Upper lobe of left lung (tissue), 6 donors: ENCODE data around the gene NDUFA1. TPM values are rescaled to one million over a fixed set of nuclear protein-coding genes. Genes with fewer than 3 reads are reported as not detected.
A peak's percentile ranks its signal among the peaks of the same experiment; 100 is the strongest.

ENCODE experiments used
- ATAC-seq, 2 donors: fragments of 200-7000 bp; cut with Tn5 transposase; one replicate each; pipeline ENCODE4 v1.9.1; 2022; ENCODE audit warnings: mild to moderate bottlenecking in 2 of 2, moderate library complexity in 2 of 2; ENCODE audit not compliant: low FRiP score in 2 of 2
- DNase-seq, 2 donors: peaks; one replicate each; pipeline ENCODE4 v3.0.0-alpha.2; 2019 to 2020
- H3K27ac ChIP-seq, 4 donors: fragments of 200-600 bp; sonication (generic); one replicate each; pipeline ENCODE4 v1.5.1; 2016 to 2019
- H3K27me3 ChIP-seq, 4 donors: fragments of 200-600 bp; sonication (generic); one replicate each; pipeline ENCODE4 v1.5.1; 2017 to 2019
- H3K36me3 ChIP-seq, 4 donors: fragments of 200-600 bp; sonication (generic); one replicate each; pipeline ENCODE4 v1.5.1; 2016 to 2019
- H3K4me1 ChIP-seq, 4 donors: fragments of 200-600 bp; sonication (generic); one replicate each; pipeline ENCODE4 v1.5.1; 2018 to 2019
- H3K4me3 ChIP-seq, 4 donors: fragments of 200-600 bp; sonication (generic); one replicate each; pipeline ENCODE4 v1.5.1; 2017 to 2019; ENCODE audit warnings: mild to moderate bottlenecking in 2 of 4, moderate library complexity in 1 of 4
- H3K9me3 ChIP-seq, 4 donors: fragments of 200-600 bp; sonication (generic); one replicate each; pipeline ENCODE4 v1.5.1; 2018 to 2019
- CTCF ChIP-seq, 6 experiments: fragments of 450-650 bp in 4 of 6; fragments of 200-600 bp in 2 of 6; sonication (generic) in 2 of 6; IDR thresholded peaks; one replicate each; pipeline ENCODE4 v1.5.1; 2016 to 2019; ENCODE audit warnings: antibody characterized with exemption in 6 of 6
- EP300 ChIP-seq, 4 donors: sonication (generic); formaldehyde crosslinking; IDR thresholded peaks; one replicate each; pipeline ENCODE4 v1.5.1; 2017; ENCODE audit warnings: antibody characterized with exemption in 4 of 4, control low read depth in 2 of 4
- POLR2A ChIP-seq, 4 donors: fragments of 450-650 bp; IDR thresholded peaks; one replicate each; pipeline ENCODE4 v1.5.1; 2016 to 2017; ENCODE audit warnings: antibody characterized with exemption in 4 of 4, mild to moderate bottlenecking in 2 of 4
- POLR2AphosphoS5 ChIP-seq, 2 donors: sonication (generic); formaldehyde crosslinking; IDR thresholded peaks; one replicate each; pipeline ENCODE4 v1.5.1; 2017; ENCODE audit warnings: antibody characterized with exemption in 2 of 2
- WGBS, 2 donors: methylation state at CpG; one replicate each; pipeline ENCODE4 v1.1.5; 2017 to 2018; 5-methylcytosine and 5-hydroxymethylcytosine counted together
- total RNA-seq, 6 donors: library from RNA; depleted of rRNA in 4 of 6; stranded (reverse); fragments of >200 nt in 4 of 6; gene quantifications; one replicate each; pipeline versions ENCODE4 v1.1.0 to v1.2.1, GENCODE V29; 2016 to 2021
- donor health status: DM: no; HTN: no; CAD: no; lungs with moderate emphysema.
- donor health status: DM: no; HTN: yes; CAD: no; lungs with severe emphysema.

NDUFA1 gene
- total RNA-seq, 6 donors from 2014 or later: 32.5 to 76.7 (median 47.5) TPM

- DNase-seq (peak; percentile 94 to 97), ATAC-seq (peak; percentile 96 to 98)
- Histone ChIP-seq H3K9me3 (no peaks in the 10 kb centered on the region), H3K27me3 (no peaks in the 10 kb centered on the region), H3K4me3 (peak within 1 kb of the TSS; percentile 56 to 74 (median 68)), H3K36me3 (peaks cover 0 to 11% (median 3%) of the 10 kb centered on the region in 4 donors), H3K27ac (peak within 1 kb of the TSS; percentile 85 to 92 (median 88)), H3K4me1 (peaks cover 0 to 10% (median 4%) of the 10 kb centered on the region in 4 donors)
- 0 to 35% methylated on average over 10 to 51 of the region's 54 CpGs for WGBS, 2 donors
- TF ChIP-seq EP300 (IDR thresholded peaks at IDR 0.05) (no peak), POLR2AphosphoS5 (IDR thresholded peaks at IDR 0.05) (peak in 1 of 2 donors; percentile 66), CTCF (IDR thresholded peaks at IDR 0.05) (no peak), POLR2A (IDR thresholded peaks at IDR 0.05) (peak in 3 of 4 donors; percentile 27 to 77 (median 48))
Observed at GRCh38 chrX:119852382-119853353, 19.0 kb upstream of the NDUFA1 start, which contains the start of gene UPF3B. Gene UPF3B, minus strand, starts transcription at chrX:119852963. Its CDS starts 35 bp downstream, at chrX:119852928.

GRCh38 chrX:119853444-119853843 is 18.2 kb upstream of the NDUFA1 start:
- H3K27me3 ChIP-seq: no peaks in the 10 kb centered on the region
- ATAC-seq (no peak), DNase-seq (no peak)
- WGBS, 2 donors: 43 to 57% methylated on average over 10 of the region's 10 CpGs
- peak overlapping the region in 3 of 4 donors; percentile 48 to 92 (median 87) for H3K27ac ChIP-seq
- H3K9me3 ChIP-seq: no peaks in the 10 kb centered on the region
- H3K4me1 ChIP-seq: peaks cover 0 to 10% (median 4%) of the 10 kb centered on the region in 4 donors
- H3K4me3 ChIP-seq: peak overlapping the region in 3 of 4 donors; percentile 20 to 74 (median 65)
- TF ChIP-seq CTCF (IDR thresholded peaks at IDR 0.05): no peak
- no peak for TF ChIP-seq POLR2AphosphoS5 (IDR thresholded peaks at IDR 0.05)
- no peak for TF ChIP-seq POLR2A (IDR thresholded peaks at IDR 0.05)
- no peak for TF ChIP-seq EP300 (IDR thresholded peaks at IDR 0.05)
- peaks cover 0 to 4% (median 2%) of the 10 kb centered on the region in 4 donors for H3K36me3 ChIP-seq

- H3K27me3 ChIP-seq: no peaks in the 10 kb centered on the region
- DNase-seq: peak in 1 of 2 donors; percentile 47
- no peaks in the 10 kb centered on the region for H3K9me3 ChIP-seq
- peak overlapping the region; percentile 52 to 71 (median 64) for H3K4me3 ChIP-seq
- H3K27ac ChIP-seq: peak overlapping the region; percentile 91 to 95 (median 93)
- 0 to 43% methylated on average over 6 to 25 of the region's 25 CpGs for whole genome bisulfite sequencing, 2 donors
- peaks cover 0 to 14% (median 9%) of the 10 kb centered on the region in 4 donors for H3K4me1 ChIP-seq
- peaks cover 0 to 2% (median 0%) of the 10 kb centered on the region in 4 donors for H3K36me3 ChIP-seq
- peak; percentile 39 to 51 for ATAC-seq
- TF ChIP-seq POLR2A (IDR thresholded peaks at IDR 0.05): no peak
- TF ChIP-seq CTCF (IDR thresholded peaks at IDR 0.05): no peak
- TF ChIP-seq EP300 (IDR thresholded peaks at IDR 0.05): no peak
- TF ChIP-seq POLR2AphosphoS5 (IDR thresholded peaks at IDR 0.05): no peak
Observed at GRCh38 chrX:119870626-119871131, 953 bp upstream of the NDUFA1 start.

GRCh38 chrX:119871245-119871598 is 410 bp upstream of the NDUFA1 start:
- H3K27me3 ChIP-seq: no peaks in the 10 kb centered on the region
- peaks cover 0 to 6% (median 1%) of the 10 kb centered on the region in 4 donors for H3K36me3 ChIP-seq
- H3K4me3 ChIP-seq: peak overlapping the region; percentile 52 to 71 (median 64)
- peak; percentile 64 to 70 for ATAC-seq
- TF ChIP-seq EP300 (IDR thresholded peaks at IDR 0.05) (no peak), CTCF (IDR thresholded peaks at IDR 0.05) (no peak), POLR2AphosphoS5 (IDR thresholded peaks at IDR 0.05) (no peak), POLR2A (IDR thresholded peaks at IDR 0.05) (no peak)
- WGBS, 2 donors: 0 to 41% methylated on average over 18 to 26 of the region's 26 CpGs
- peaks cover 0 to 14% (median 9%) of the 10 kb centered on the region in 4 donors for H3K4me1 ChIP-seq
- H3K27ac ChIP-seq: peak overlapping the region; percentile 91 to 95 (median 93)
- no peaks in the 10 kb centered on the region for H3K9me3 ChIP-seq
- peak in 1 of 2 donors; percentile 44 for DNase-seq
